Activated CD4-positive, alpha-beta T cell treated with anti-CD3 and anti-CD28 coated beads, Interleukin-2, amount 50 U/mL, for 1 hour (primary cell): ENCODE data around the gene FZD8.

Source experiments
- DNase-seq: peaks from one replicate; pipeline ENCODE4 v3.0.0-alpha.2; 2020

FZD8 gene

GRCh38 chr10:35640951-35641675, 983 bp downstream of the FZD8 start:
- DNase-seq: peak; percentile 21

GRCh38 chr10:35640474-35640873, 1.6 kb downstream of the FZD8 start:
- DNase-seq: no peak

- no peak for DNase-seq
Observed at GRCh38 chr10:35639728-35640401, 2.2 kb downstream of the FZD8 start.

- DNase-seq: no peak
Observed at GRCh38 chr10:35639021-35639727, 2.9 kb downstream of the FZD8 start.

GRCh38 chr10:35638101-35638500, 4.0 kb downstream of the FZD8 start:
- no peak for DNase-seq

- DNase-seq: no peak
Observed at GRCh38 chr10:35637462-35637861, 4.6 kb downstream of the FZD8 start.

- no peak for DNase-seq
Observed at GRCh38 chr10:35636956-35637355, 5.1 kb downstream of the FZD8 start.

GRCh38 chr10:35635576-35635975, 6.5 kb downstream of the FZD8 start:
- peak; percentile 21 for DNase-seq

- DNase-seq: no peak
Observed at GRCh38 chr10:35633006-35633980, 8.8 kb downstream of the FZD8 start.

GRCh38 chr10:35632027-35632426, 10.1 kb downstream of the FZD8 start:
- DNase-seq: no peak

GRCh38 chr10:35631404-35631803, 10.7 kb downstream of the FZD8 start:
- no peak for DNase-seq

GRCh38 chr10:35626971-35627507, 15.1 kb downstream of the FZD8 start:
- DNase-seq: no peak

- DNase-seq: no peak
Observed at GRCh38 chr10:35614312-35614711, 27.8 kb downstream of the FZD8 start.

GRCh38 chr10:35613597-35614226, 28.4 kb downstream of the FZD8 start:
- DNase-seq: no peak

GRCh38 chr10:35613107-35613440, 29.0 kb downstream of the FZD8 start:
- no peak for DNase-seq

- no peak for DNase-seq
Observed at GRCh38 chr10:35612385-35613106, 29.6 kb downstream of the FZD8 start.

- no peak for DNase-seq
Observed at GRCh38 chr10:35611750-35612149, 30.3 kb downstream of the FZD8 start.

GRCh38 chr10:35608328-35608672, 33.8 kb downstream of the FZD8 start:
- DNase-seq: no peak

GRCh38 chr10:35607475-35608327, 34.4 kb downstream of the FZD8 start:
- DNase-seq: no peak

- DNase-seq: no peak
Observed at GRCh38 chr10:35606430-35606829, 35.7 kb downstream of the FZD8 start.

- no peak for DNase-seq
Observed at GRCh38 chr10:35605191-35605590, 36.9 kb downstream of the FZD8 start, which contains the start of gene GJD4. TSS of gene GJD4 (plus strand) at chr10:35605341. CDS start at chr10:35605568, 227 bp downstream.
